ENCODE data around the gene TMPRSS7. TPM values are rescaled to one million over a fixed set of nuclear protein-coding genes. Genes with fewer than 3 reads are reported as not detected.

Gene TMPRSS7
- total RNA-seq, 2 donors from 2014 or later = not detected

DNA sequence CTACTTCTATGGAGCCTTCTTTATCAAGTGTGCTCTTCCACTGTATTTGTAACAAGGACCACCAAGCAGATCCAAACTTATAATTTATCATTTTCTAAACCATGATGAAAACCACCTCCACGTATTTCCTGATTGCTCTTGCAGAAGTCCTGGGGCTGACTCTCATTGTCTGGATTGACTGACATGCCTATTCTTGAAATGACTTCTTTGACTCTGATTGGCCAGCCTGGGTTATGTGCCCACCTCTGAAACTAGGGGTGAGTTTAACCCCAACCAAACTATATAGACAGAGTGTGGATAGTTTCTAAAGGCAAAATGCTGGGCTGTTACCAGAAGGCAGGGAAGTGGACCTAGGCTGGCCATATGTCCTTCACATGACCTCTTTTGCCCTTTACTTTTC is 12.7 kb downstream of the TMPRSS7 start:
- no peak for TF ChIP-seq POLR2A (IDR thresholded peaks at IDR 0.05)
- TF ChIP-seq, protein P1, sequence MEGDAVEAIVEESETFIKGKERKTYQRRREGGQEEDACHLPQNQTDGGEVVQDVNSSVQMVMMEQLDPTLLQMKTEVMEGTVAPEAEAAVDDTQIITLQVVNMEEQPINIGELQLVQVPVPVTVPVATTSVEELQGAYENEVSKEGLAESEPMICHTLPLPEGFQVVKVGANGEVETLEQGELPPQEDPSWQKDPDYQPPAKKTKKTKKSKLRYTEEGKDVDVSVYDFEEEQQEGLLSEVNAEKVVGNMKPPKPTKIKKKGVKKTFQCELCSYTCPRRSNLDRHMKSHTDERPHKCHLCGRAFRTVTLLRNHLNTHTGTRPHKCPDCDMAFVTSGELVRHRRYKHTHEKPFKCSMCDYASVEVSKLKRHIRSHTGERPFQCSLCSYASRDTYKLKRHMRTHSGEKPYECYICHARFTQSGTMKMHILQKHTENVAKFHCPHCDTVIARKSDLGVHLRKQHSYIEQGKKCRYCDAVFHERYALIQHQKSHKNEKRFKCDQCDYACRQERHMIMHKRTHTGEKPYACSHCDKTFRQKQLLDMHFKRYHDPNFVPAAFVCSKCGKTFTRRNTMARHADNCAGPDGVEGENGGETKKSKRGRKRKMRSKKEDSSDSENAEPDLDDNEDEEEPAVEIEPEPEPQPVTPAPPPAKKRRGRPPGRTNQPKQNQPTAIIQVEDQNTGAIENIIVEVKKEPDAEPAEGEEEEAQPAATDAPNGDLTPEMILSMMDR (IDR thresholded peaks at IDR 0.05) = no peak
- DNase-seq (no peak), ATAC-seq (no peak)
- Histone ChIP-seq H3K27me3 (no peaks in the 10 kb centered on the region), H3K4me3 (no peak overlapping the region), H3K9me3 (no peaks in the 10 kb centered on the region), H3K36me3 (replicated peaks in 1 of 2; ENCODE audit: insufficient read depth in 1 of 2, low read depth in 2 of 2) (no peaks in the 10 kb centered on the region), H3K27ac (no peak overlapping the region), H3K4me1 (no peaks in the 10 kb centered on the region)
- WGBS, 2 donors = 85 to 94% methylated on average over 1 of the region's 1 CpG
- intact Hi-C loops (cut with DNase I) = no loop called here

DNA sequence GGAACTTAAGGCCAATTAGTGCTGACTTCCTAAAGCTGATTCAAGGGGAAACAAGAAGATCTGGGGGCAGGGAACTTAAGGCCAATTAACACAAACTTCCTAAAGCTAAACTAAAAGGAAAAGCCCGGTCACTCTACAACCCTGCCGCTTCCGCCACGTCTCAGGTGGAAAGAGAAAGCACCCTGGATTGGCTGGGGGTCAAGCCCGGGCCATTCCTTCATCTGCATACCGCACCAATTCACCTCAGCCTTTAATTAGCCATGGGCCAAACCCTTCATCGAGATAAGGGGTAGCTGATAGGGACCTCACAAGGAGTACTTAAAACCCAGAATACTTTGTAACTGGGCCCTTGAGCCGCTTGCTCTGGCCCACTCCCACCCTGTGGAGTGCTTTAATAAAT is 14.4 kb downstream of the TMPRSS7 start:
- no peaks in the 10 kb centered on the region for H3K9me3 ChIP-seq
- intact Hi-C loops (cut with DNase I) = no loop called here
- no peak overlapping the region for H3K27ac ChIP-seq
- ATAC-seq (no peak), DNase-seq (no peak)
- no peaks in the 10 kb centered on the region for H3K4me1 ChIP-seq
- no peaks in the 10 kb centered on the region for H3K27me3 ChIP-seq
- TF ChIP-seq, protein P1 (IDR thresholded peaks at IDR 0.05) = no peak
- TF ChIP-seq POLR2A (IDR thresholded peaks at IDR 0.05) = no peak
- H3K36me3 ChIP-seq (replicated peaks in 1 of 2; ENCODE audit: insufficient read depth in 1 of 2, low read depth in 2 of 2) = no peaks in the 10 kb centered on the region
- WGBS, 2 donors = 77 to 82% methylated on average over 8 of the region's 8 CpGs
- H3K4me3 ChIP-seq = no peak overlapping the region

DNA sequence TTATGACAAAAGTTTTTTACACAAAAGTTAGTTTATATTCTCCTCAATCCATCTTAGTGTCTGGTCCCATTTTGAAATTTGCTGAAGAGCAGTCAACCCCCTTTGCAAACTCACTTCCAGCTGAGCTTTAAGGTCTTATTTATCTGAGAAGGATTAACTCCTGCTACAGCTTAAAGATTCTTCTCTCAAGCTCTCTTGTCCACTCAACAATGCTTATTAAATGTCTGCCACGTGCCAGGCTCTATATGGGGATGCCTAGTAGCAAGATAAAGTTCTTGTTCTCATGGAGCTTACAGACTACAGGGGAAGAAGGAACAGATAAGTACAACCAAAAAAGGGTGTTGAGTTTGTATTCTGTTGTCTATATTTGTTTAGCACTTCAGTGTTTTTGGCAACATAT is 18.7 kb downstream of the TMPRSS7 start:
- TF ChIP-seq, protein P1 (IDR thresholded peaks at IDR 0.05) = no peak
- no peak for TF ChIP-seq POLR2A (IDR thresholded peaks at IDR 0.05)
- ATAC-seq = no peak
- 64 to 72% methylated on average over 1 of the region's 1 CpG for WGBS, 2 donors
- Histone ChIP-seq H3K27ac (no peak overlapping the region), H3K4me1 (no peaks in the 10 kb centered on the region), H3K9me3 (no peaks in the 10 kb centered on the region), H3K36me3 (replicated peaks in 1 of 2; ENCODE audit: insufficient read depth in 1 of 2, low read depth in 2 of 2) (no peaks in the 10 kb centered on the region), H3K27me3 (no peaks in the 10 kb centered on the region), H3K4me3 (no peak overlapping the region)
- no peak for DNase-seq
- intact Hi-C loops (cut with DNase I) = no loop called here

DNA sequence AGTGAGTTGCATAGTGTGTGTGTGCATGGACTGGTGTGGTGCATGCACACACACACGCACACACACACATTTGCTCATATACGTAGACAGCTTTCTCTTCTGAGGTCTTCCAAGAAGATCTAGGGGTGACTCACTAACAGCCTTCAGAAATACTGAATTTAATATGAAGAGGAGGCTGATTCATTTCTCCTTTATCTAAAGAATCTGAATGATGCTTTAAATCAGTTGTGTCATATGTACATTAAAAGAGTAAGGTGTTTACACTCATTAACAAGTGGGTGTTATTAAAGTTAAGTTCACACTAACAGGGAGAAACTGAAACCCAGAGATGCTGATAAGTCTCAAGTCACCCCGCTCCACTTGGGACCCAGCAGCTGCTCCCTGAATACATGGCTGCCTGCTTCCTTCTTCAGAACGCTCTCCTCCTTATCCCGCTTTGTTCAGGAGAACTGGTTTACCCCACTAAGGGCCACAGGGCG is 22.0 kb downstream of the TMPRSS7 start:
- DNase-seq (no peak), ATAC-seq (no peak)
- intact Hi-C loops (cut with DNase I) = no loop called here
- no peak for TF ChIP-seq POLR2A (IDR thresholded peaks at IDR 0.05)
- TF ChIP-seq, protein P1 (IDR thresholded peaks at IDR 0.05) = no peak
- Histone ChIP-seq H3K36me3 (replicated peaks in 1 of 2; ENCODE audit: insufficient read depth in 1 of 2, low read depth in 2 of 2) (no peaks in the 10 kb centered on the region), H3K4me1 (no peaks in the 10 kb centered on the region), H3K4me3 (no peak overlapping the region), H3K27ac (no peak overlapping the region), H3K27me3 (no peaks in the 10 kb centered on the region), H3K9me3 (no peaks in the 10 kb centered on the region)
- 56 to 64% methylated on average over 6 of the region's 6 CpGs for WGBS, 2 donors

DNA sequence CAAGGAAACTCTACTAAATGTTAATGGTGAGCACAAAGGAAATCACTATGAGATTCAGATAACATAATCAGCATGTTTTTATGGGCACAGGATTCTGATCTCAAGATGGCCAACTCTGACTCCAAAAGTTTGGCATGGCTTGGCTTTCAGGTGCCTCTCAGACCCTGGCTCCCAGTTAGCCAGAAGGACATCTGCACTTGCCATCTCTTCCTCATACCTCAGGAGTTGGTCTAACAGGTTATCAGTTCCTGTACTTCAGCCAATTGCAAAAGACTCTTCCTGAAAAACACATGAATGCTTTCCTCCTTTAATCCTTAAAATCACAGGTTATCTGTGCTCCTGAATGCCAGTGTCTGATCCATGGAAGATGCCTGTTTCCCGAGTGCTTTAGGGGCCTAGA is 25.0 kb downstream of the TMPRSS7 start:
- H3K27me3 ChIP-seq = no peaks in the 10 kb centered on the region
- 75 to 85% methylated on average over 1 of the region's 1 CpG for WGBS, 2 donors
- DNase-seq (no peak), ATAC-seq (no peak)
- no peaks in the 10 kb centered on the region for H3K9me3 ChIP-seq
- intact Hi-C loops (cut with DNase I) = no loop called here
- H3K36me3 ChIP-seq (replicated peaks in 1 of 2; ENCODE audit: insufficient read depth in 1 of 2, low read depth in 2 of 2) = no peaks in the 10 kb centered on the region
- no peak overlapping the region for H3K27ac ChIP-seq
- no peak overlapping the region for H3K4me3 ChIP-seq
- TF ChIP-seq POLR2A (IDR thresholded peaks at IDR 0.05) = no peak
- TF ChIP-seq, protein P1 (IDR thresholded peaks at IDR 0.05) = no peak
- H3K4me1 ChIP-seq = no peaks in the 10 kb centered on the region

All from body of pancreas (tissue), 4 donors.